GM18517 (cell line): ENCODE measurements around the gene EMILIN3.

ENCODE experiments used
- ATAC-seq: cut with Tn5 transposase; IDR thresholded peaks from one replicate; pipeline ENCODE4 v1.9.1; 2021; ENCODE audit warnings: mild to moderate bottlenecking, moderate library complexity; ENCODE audit not compliant: unreplicated experiment

Gene EMILIN3

GRCh38 chr20:41348430-41349172 lies 18.0 kb downstream of the EMILIN3 start:
- ATAC-seq, result no peak

- ATAC-seq, result no peak
Measured at GRCh38 chr20:41347523-41348429, 18.8 kb downstream of the EMILIN3 start.

- no peak for ATAC-seq
Measured at GRCh38 chr20:41345729-41346067, 20.9 kb downstream of the EMILIN3 start.

GRCh38 chr20:41344938-41345728 lies 21.5 kb downstream of the EMILIN3 start:
- no peak for ATAC-seq

GRCh38 chr20:41344477-41344876 lies 22.1 kb downstream of the EMILIN3 start:
- ATAC-seq, result no peak

GRCh38 chr20:41342474-41343464 lies 23.8 kb downstream of the EMILIN3 start:
- ATAC-seq, result no peak

GRCh38 chr20:41340327-41341055 lies 26.1 kb downstream of the EMILIN3 start, which contains the start of gene LPIN3:
Gene LPIN3 (plus strand): TSS chr20:41340821. CDS start chr20:41345804, 4,983 bp downstream.
- peak; percentile 16 for ATAC-seq

GRCh38 chr20:41339957-41340326 lies 26.7 kb downstream of the EMILIN3 start:
- ATAC-seq, result peak; percentile 74

GRCh38 chr20:41336711-41337492 lies 29.7 kb downstream of the EMILIN3 start:
- no peak for ATAC-seq

- no peak for ATAC-seq
Measured at GRCh38 chr20:41335591-41335990, 31.0 kb downstream of the EMILIN3 start.

GRCh38 chr20:41334443-41335421 lies 31.9 kb downstream of the EMILIN3 start:
- no peak for ATAC-seq

GRCh38 chr20:41334036-41334435 lies 32.6 kb downstream of the EMILIN3 start:
- no peak for ATAC-seq

GRCh38 chr20:41331731-41332130 lies 34.9 kb downstream of the EMILIN3 start:
- ATAC-seq, result no peak

- ATAC-seq, result no peak
Measured at GRCh38 chr20:41330941-41331340, 35.7 kb downstream of the EMILIN3 start.

GRCh38 chr20:41330343-41330720 lies 36.3 kb downstream of the EMILIN3 start:
- ATAC-seq, result no peak

- ATAC-seq, result peak; percentile 84
Measured at GRCh38 chr20:41329435-41330342, 36.9 kb downstream of the EMILIN3 start.
